Ovary (tissue), 3 donors: ENCODE results near the gene ABTB2.

ENCODE experiments used
- EP300 ChIP-seq: sonication (generic); formaldehyde crosslinking; IDR thresholded peaks from one replicate; pipeline ENCODE4 v1.6.1; 2017; ENCODE audit warnings: antibody characterized with exemption
- POLR2A ChIP-seq: fragments of 450-650 bp; IDR thresholded peaks from one replicate; pipeline ENCODE4 v1.6.1; 2017; ENCODE audit warnings: antibody characterized with exemption, mild to moderate bottlenecking, moderate library complexity
- TF ChIP-seq, protein P1 (sequence below), 3 donors: fragments of 450-650 bp in 2 of 3; fragments of 200-600 bp in 1 of 3; IDR thresholded peaks; one replicate each; pipeline versions ENCODE4 v1.5.1 to v1.8.0; 2016 to 2022; ENCODE audit warnings: antibody characterized with exemption in 3 of 3, mild to moderate bottlenecking in 1 of 3
- donor health status: DM: no; HTN: no; CAD: no.

DNA sequence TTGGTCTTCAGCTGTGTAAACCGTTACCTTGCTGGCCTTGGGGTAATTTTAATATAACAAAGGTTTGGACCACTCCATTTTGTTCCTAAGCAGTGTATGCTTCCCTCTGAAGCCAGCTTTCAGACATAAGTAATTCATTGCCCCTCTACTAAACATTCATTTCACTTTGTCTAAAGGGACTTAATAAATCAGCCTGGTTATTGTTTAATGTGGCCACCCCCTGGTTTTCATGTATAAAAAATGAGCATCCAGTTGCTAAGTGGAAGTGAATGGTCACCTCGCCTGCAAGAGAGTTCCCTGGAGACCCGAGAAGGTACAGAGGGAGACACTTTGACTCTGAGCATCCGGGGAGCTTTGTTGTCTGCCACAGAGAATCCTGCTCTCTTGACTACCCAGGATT lies 3.9 kb downstream of the ABTB2 start:
- TF ChIP-seq, protein P1, sequence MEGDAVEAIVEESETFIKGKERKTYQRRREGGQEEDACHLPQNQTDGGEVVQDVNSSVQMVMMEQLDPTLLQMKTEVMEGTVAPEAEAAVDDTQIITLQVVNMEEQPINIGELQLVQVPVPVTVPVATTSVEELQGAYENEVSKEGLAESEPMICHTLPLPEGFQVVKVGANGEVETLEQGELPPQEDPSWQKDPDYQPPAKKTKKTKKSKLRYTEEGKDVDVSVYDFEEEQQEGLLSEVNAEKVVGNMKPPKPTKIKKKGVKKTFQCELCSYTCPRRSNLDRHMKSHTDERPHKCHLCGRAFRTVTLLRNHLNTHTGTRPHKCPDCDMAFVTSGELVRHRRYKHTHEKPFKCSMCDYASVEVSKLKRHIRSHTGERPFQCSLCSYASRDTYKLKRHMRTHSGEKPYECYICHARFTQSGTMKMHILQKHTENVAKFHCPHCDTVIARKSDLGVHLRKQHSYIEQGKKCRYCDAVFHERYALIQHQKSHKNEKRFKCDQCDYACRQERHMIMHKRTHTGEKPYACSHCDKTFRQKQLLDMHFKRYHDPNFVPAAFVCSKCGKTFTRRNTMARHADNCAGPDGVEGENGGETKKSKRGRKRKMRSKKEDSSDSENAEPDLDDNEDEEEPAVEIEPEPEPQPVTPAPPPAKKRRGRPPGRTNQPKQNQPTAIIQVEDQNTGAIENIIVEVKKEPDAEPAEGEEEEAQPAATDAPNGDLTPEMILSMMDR (IDR thresholded peaks at IDR 0.05) = no peak
- TF ChIP-seq POLR2A (no peak), EP300 (no peak)
